Gastroesophageal sphincter (tissue), 4 donors: Measurements from ENCODE around the gene KREMEN1. TPM values are rescaled to one million over a fixed set of nuclear protein-coding genes. Genes with fewer than 3 reads are reported as not detected.

Experiments
- ATAC-seq: fragments of 150-250 bp; one replicate; pipeline ENCODE4 v1.9.1; 2016; ENCODE audit warnings: mild to moderate bottlenecking, moderate library complexity
- H3K27ac ChIP-seq, 4 donors: fragments of 200-600 bp; sonication (generic) in 3 of 4; 1 replicate in 3 of 4; 2 replicates in 1 of 4; pipeline ENCODE4 v1.5.1; 2016 to 2019
- H3K27me3 ChIP-seq: fragments of 200-600 bp; sonication (generic); one replicate; pipeline ENCODE4 v1.5.1; 2019
- H3K36me3 ChIP-seq, 2 donors: fragments of 200-600 bp; sonication (generic); one replicate each; pipeline ENCODE4 v1.5.1; 2019; ENCODE audit warnings: control low read depth in 1 of 2
- H3K4me1 ChIP-seq, 3 donors: fragments of 200-600 bp; sonication (generic); 1 replicate in 2 of 3; 2 replicates in 1 of 3; pipeline ENCODE4 v1.5.1; 2016 to 2019; ENCODE audit warnings: control low read depth in 2 of 3
- H3K4me3 ChIP-seq, 2 donors: fragments of 200-600 bp; sonication (generic); one replicate each; pipeline ENCODE4 v1.5.1; 2019; ENCODE audit warnings: mild to moderate bottlenecking in 1 of 2, moderate library complexity in 1 of 2
- H3K9me3 ChIP-seq, 3 donors: fragments of 200-600 bp; sonication (generic); one replicate each; pipeline ENCODE4 v1.5.1; 2017 to 2019; ENCODE audit warnings: control low read depth in 2 of 3
- EP300 ChIP-seq: sonication (generic); formaldehyde crosslinking; IDR thresholded peaks from one replicate; pipeline ENCODE4 v1.6.1; 2017; ENCODE audit warnings: antibody characterized with exemption, mild to moderate bottlenecking
- POLR2A ChIP-seq, 2 donors: fragments of 450-650 bp; IDR thresholded peaks; one replicate each; pipeline ENCODE4 v1.6.1; 2017; ENCODE audit warnings: antibody characterized with exemption in 2 of 2, mild to moderate bottlenecking in 2 of 2, moderate library complexity in 1 of 2
- POLR2AphosphoS5 ChIP-seq: sonication (generic); formaldehyde crosslinking; IDR thresholded peaks from one replicate; pipeline ENCODE4 v1.6.1; 2017; ENCODE audit warnings: antibody characterized with exemption
- WGBS, 2 donors: methylation state at CpG; one replicate each; pipeline ENCODE4 v1.1.5; 2018; ENCODE audit warnings: low coverage in 1 of 2; 5-methylcytosine and 5-hydroxymethylcytosine counted together
- total RNA-seq, 4 donors: library from RNA; depleted of rRNA; stranded (reverse); fragments of >200 nt; gene quantifications; one replicate each; pipeline ENCODE4 v1.1.0, GENCODE V29; 2016
- TF ChIP-seq, protein P1 (sequence below), 4 experiments: fragments of 200-600 bp in 2 of 4; fragments of 450-650 bp in 2 of 4; sonication (generic) in 1 of 4; IDR thresholded peaks; one replicate each; pipeline ENCODE4 v1.5.1; 2017 to 2019; ENCODE audit warnings: antibody characterized with exemption in 4 of 4, mild to moderate bottlenecking in 2 of 4, moderate library complexity in 2 of 4

The KREMEN1 gene
- total RNA-seq, 4 donors from 2014 or later: 7.5 to 17.4 (median 10.8) TPM

GRCh38 chr22:29089507-29089906, 16.7 kb downstream of the KREMEN1 start:
- H3K4me1 ChIP-seq: peaks cover 0 to 29% (median 0%) of the 10 kb centered on the region in 3 donors
- no peaks in the 10 kb centered on the region for H3K36me3 ChIP-seq
- H3K27me3 ChIP-seq: no peaks in the 10 kb centered on the region
- TF ChIP-seq, protein P1, sequence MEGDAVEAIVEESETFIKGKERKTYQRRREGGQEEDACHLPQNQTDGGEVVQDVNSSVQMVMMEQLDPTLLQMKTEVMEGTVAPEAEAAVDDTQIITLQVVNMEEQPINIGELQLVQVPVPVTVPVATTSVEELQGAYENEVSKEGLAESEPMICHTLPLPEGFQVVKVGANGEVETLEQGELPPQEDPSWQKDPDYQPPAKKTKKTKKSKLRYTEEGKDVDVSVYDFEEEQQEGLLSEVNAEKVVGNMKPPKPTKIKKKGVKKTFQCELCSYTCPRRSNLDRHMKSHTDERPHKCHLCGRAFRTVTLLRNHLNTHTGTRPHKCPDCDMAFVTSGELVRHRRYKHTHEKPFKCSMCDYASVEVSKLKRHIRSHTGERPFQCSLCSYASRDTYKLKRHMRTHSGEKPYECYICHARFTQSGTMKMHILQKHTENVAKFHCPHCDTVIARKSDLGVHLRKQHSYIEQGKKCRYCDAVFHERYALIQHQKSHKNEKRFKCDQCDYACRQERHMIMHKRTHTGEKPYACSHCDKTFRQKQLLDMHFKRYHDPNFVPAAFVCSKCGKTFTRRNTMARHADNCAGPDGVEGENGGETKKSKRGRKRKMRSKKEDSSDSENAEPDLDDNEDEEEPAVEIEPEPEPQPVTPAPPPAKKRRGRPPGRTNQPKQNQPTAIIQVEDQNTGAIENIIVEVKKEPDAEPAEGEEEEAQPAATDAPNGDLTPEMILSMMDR (IDR thresholded peaks at IDR 0.05): no peak
- TF ChIP-seq EP300: no peak
- TF ChIP-seq POLR2A (IDR thresholded peaks at IDR 0.05): no peak
- H3K9me3 ChIP-seq: no peaks in the 10 kb centered on the region
- ATAC-seq: no peak
- no peak overlapping the region for H3K27ac ChIP-seq
- no peak overlapping the region for H3K4me3 ChIP-seq
- 66 to 74% methylated on average over 3 of the region's 3 CpGs for WGBS, 2 donors

DNA sequence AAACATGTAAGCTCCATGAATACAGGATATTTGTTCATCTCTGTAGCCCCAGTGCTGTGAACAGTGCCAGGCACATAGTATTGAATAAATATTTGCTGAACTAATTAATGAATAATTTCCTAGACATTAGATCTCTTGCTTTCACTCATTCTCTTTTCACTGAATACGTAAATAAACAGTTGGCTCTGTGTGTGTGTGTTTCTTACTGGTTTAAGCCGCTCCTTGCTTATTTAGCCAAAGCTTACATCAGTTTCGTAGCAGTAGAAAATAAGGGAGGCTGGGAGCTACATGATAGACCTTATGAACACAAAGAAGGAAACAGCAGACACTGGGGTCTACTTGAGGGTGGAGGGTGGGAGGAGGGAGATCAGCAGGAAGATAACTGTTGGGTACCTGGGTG, 17.2 kb downstream of the KREMEN1 start:
- Histone ChIP-seq H3K27me3 (no peaks in the 10 kb centered on the region), H3K27ac (no peak overlapping the region), H3K36me3 (peaks cover 0 to 4% of the 10 kb centered on the region in 2 donors), H3K4me1 (peaks cover 0 to 29% (median 0%) of the 10 kb centered on the region in 3 donors), H3K9me3 (no peaks in the 10 kb centered on the region), H3K4me3 (no peak overlapping the region)
- 77% methylated on average over 3 of the region's 3 CpGs; no CpG with 5 or more reads in 1 of the 2 donors for WGBS, 2 donors
- TF ChIP-seq, protein P1 (IDR thresholded peaks at IDR 0.05): no peak
- TF ChIP-seq EP300: no peak
- no peak for TF ChIP-seq POLR2A (IDR thresholded peaks at IDR 0.05)
- TF ChIP-seq POLR2AphosphoS5: no peak
- no peak for ATAC-seq

- H3K36me3 ChIP-seq: peaks cover 0 to 11% of the 10 kb centered on the region in 2 donors
- 73 to 94% methylated on average over 3 to 4 of the region's 4 CpGs for WGBS, 2 donors
- ATAC-seq: no peak
- no peak overlapping the region for H3K4me3 ChIP-seq
- peak overlapping the region in 2 of 4 donors; percentile 3 to 60 for H3K27ac ChIP-seq
- no peak for TF ChIP-seq POLR2A (IDR thresholded peaks at IDR 0.05)
- no peak for TF ChIP-seq EP300
- TF ChIP-seq, protein P1 (IDR thresholded peaks at IDR 0.05): no peak
- no peak for TF ChIP-seq POLR2AphosphoS5
- H3K27me3 ChIP-seq: no peaks in the 10 kb centered on the region
- no peaks in the 10 kb centered on the region for H3K9me3 ChIP-seq
- H3K4me1 ChIP-seq: peaks cover 0 to 29% (median 0%) of the 10 kb centered on the region in 3 donors
Observed at GRCh38 chr22:29092243-29092642, 19.4 kb downstream of the KREMEN1 start.

GRCh38 chr22:29093030-29093429, 20.2 kb downstream of the KREMEN1 start:
- peaks cover 0 to 11% of the 10 kb centered on the region in 2 donors for H3K36me3 ChIP-seq
- ATAC-seq: no peak
- no peaks in the 10 kb centered on the region for H3K9me3 ChIP-seq
- no peaks in the 10 kb centered on the region for H3K27me3 ChIP-seq
- H3K4me3 ChIP-seq: no peak overlapping the region
- no peak for TF ChIP-seq EP300
- TF ChIP-seq, protein P1 (IDR thresholded peaks at IDR 0.05): no peak
- TF ChIP-seq POLR2A (IDR thresholded peaks at IDR 0.05): no peak
- no peak for TF ChIP-seq POLR2AphosphoS5
- peak overlapping the region in 2 of 4 donors; percentile 28 to 60 for H3K27ac ChIP-seq
- H3K4me1 ChIP-seq: peaks cover 0 to 29% (median 0%) of the 10 kb centered on the region in 3 donors
- WGBS, 2 donors: 50 to 80% methylated on average over 1 of the region's 1 CpG

DNA sequence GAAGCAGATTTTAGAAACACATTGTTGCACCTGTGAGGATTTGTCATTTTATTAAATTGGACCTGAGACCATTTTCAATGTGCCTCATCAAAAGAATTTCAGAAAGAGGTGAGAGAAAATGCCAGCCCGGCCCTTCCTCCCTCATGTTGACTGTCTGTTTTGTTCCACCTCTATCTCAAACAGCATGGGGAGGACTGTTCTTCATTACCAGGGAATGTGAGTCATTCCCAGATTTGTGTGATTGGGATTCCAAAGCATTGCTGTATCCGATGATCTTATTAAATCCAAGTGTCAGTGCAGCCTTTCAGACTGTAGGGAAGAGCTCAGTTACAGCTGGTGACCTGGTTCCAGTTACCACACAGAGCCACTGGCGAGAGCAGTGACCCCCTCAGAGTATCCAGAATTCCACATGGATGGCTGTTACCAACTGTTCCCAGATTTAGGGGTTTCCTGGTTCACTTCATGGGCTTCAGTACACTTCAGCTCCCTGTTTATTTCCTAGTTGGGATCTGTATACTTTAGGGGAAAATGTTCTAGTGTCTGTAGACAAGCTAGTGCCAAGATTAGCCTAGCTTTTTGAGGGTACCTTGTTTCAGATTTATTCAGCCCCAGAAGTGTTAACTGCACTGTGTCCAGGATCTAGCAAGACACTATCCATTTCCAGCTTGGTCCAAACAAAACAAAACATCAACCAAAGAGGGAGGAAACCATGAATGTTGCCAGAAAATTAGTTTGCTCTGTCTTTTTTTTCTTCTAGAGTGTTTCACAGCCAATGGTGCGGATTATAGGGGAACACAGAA, 20.9 kb downstream of the KREMEN1 start:
- no peaks in the 10 kb centered on the region for H3K27me3 ChIP-seq
- H3K4me3 ChIP-seq: no peak overlapping the region
- ATAC-seq: peak; percentile 88
- H3K27ac ChIP-seq: peak overlapping the region in 3 of 4 donors; percentile 28 to 60 (median 50)
- peaks cover 0 to 12% of the 10 kb centered on the region in 2 donors for H3K36me3 ChIP-seq
- H3K4me1 ChIP-seq: peaks cover 0 to 29% (median 0%) of the 10 kb centered on the region in 3 donors
- WGBS, 2 donors: 37 to 70% methylated on average over 2 to 4 of the region's 4 CpGs
- H3K9me3 ChIP-seq: no peaks in the 10 kb centered on the region
- TF ChIP-seq POLR2AphosphoS5 (peak; percentile 20), EP300 (no peak)
